ENCODE results near the gene STX8. TPM values are rescaled to one million over a fixed set of nuclear protein-coding genes. Genes with fewer than 3 reads are reported as not detected.

STX8 gene
- total and polyA plus RNA-seq, 9 of the 15 experiments (the other 6 are each of a cell fraction or from before 2014, with no cell fraction given): 14.6 to 42.5 (median 22.1) TPM

GRCh38 chr17:9286434-9286833 lies 289.2 kb downstream of the STX8 start:
- Histone ChIP-seq H3K4me2 (ENCODE audit: insufficient read depth, low read length) (no peak overlapping the region), H2AFZ (ENCODE audit: low read depth, low read length) (no peak overlapping the region), H3K9me3 (replicated peaks; ENCODE audit: control insufficient read depth, insufficient read depth, low read depth, low read length) (no peaks in the 10 kb centered on the region), H3K9me1 (ENCODE audit: control insufficient read depth, insufficient read depth, low read length) (no peaks in the 10 kb centered on the region), H3K27ac (ENCODE audit: extremely low read depth, low read depth, low read length) (no peak overlapping the region), H3K27me3 (ENCODE audit: control insufficient read depth in 2 of 2, insufficient read depth in 2 of 2, low read length in 2 of 2) (no peaks in the 10 kb centered on the region; a peak in 2 of 5 replicates), H3K4me1 (replicated peaks in 1 of 2; ENCODE audit: control insufficient read depth in 2 of 2, insufficient read depth in 2 of 2, low read length in 2 of 2) (no peaks in the 10 kb centered on the region), H4K20me1 (replicated peaks; ENCODE audit: control insufficient read depth, insufficient read depth, low read length) (no peaks in the 10 kb centered on the region), H3K79me2 (ENCODE audit: control insufficient read depth, insufficient read depth, low read length) (no peaks in the 10 kb centered on the region), H3K4me3 (no peak overlapping the region), H3K9ac (ENCODE audit: insufficient read depth in 1 of 2, low read depth in 2 of 2, low read length in 2 of 2) (no peak overlapping the region), H3K36me3 (ENCODE audit: control insufficient read depth, insufficient read depth, low read length) (no peaks in the 10 kb centered on the region)
- no peak for ATAC-seq
- no TSS peak for BruUV-seq (replicated peaks)
- no peak for DNase-seq (ENCODE audit: extremely low read depth in 1 of 4, low spot score in 3 of 4)
- in situ Hi-C loops (cut with MboI): no loop called here
- TF ChIP-seq ETV1 (tag; conservative IDR thresholded peaks at IDR 0.05; ENCODE audit: low read depth) (no peak), HDAC6 (IDR thresholded peaks at IDR 0.05; ENCODE audit: low read depth, low read length) (no peak), MCM5 (IDR thresholded peaks at IDR 0.05; ENCODE audit: low read depth) (no peak), SOX6 (IDR thresholded peaks at IDR 0.05) (no peak)
- TF ChIP-seq, protein P1, sequence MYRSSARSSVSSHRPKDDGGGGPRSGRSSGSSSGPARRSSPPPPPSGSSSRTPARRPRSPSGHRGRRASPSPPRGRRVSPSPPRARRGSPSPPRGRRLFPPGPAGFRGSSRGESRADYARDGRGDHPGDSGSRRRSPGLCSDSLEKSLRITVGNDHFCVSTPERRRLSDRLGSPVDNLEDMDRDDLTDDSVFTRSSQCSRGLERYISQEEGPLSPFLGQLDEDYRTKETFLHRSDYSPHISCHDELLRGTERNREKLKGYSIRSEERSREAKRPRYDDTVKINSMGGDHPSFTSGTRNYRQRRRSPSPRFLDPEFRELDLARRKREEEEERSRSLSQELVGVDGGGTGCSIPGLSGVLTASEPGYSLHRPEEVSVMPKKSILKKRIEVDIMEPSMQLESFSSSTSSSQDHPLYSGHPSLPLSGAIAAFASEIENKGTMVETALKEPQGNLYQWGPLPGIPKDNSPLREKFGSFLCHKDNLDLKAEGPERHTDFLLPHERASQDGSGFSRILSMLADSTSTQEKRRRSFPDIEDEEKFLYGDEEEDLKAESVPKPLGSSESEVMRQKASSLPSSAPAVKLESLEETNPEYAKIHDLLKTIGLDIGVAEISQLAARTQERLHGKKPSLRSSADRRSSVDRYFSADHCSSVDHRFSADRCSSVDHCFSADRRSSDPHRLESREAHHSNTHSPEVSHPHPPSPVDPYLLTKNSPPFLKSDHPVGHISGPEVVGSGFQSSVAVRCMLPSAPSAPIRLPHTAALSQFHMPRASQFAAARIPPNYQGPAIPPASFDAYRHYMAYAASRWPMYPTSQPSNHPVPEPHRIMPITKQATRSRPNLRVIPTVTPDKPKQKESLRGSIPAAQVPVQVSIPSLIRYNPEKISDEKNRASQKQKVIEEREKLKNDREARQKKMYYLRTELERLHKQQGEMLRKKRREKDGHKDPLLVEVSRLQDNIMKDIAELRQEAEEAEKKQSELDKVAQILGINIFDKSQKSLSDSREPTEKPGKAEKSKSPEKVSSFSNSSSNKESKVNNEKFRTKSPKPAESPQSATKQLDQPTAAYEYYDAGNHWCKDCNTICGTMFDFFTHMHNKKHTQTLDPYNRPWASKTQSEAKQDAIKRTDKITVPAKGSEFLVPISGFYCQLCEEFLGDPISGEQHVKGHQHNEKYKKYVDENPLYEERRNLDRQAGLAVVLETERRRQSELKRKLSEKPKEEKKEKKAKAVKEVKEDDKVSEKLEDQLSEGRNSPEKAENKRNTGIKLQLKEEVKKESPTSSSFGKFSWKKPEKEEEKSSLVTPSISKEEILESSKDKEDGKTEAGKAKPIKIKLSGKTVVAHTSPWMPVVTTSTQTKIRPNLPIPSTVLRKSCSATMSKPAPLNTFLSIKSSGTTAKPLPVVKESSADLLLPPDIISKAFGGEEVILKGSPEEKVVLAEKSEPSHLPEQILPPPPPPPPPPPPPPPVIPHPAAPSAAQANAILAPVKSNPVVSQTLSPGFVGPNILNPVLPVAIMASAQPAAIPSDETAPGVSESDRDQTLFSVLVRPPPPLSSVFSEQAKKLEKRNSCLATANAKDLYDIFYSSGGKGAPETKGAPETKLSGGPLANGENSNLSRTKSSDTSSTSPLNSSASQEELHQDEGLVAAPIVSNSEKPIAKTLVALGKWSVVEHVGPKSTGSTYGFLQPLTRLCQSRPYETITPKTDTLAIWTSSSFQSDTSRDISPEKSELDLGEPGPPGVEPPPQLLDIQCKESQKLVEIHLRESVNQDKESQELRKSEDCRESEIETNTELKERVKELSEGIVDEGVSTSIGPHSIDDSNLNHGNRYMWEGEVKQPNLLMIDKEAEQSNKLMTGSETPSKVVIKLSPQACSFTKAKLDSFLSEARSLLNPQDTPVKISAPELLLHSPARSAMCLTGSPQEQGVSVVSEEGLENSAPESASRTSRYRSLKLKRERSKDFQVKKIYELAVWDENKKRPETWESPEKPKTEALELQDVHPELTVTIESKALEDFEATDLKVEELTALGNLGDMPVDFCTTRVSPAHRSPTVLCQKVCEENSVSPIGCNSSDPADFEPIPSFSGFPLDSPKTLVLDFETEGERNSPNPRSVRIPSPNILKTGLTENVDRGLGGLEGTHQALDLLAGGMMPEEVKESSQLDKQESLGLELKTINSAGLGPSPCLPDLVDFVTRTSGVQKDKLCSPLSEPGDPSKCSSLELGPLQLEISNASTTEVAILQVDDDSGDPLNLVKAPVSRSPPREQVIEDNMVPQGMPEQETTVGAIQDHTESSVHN (IDR thresholded peaks at IDR 0.05; ENCODE audit: borderline replicate concordance in 1 of 2, low read depth in 1 of 2): no peak
- TF ChIP-seq, protein P2, sequence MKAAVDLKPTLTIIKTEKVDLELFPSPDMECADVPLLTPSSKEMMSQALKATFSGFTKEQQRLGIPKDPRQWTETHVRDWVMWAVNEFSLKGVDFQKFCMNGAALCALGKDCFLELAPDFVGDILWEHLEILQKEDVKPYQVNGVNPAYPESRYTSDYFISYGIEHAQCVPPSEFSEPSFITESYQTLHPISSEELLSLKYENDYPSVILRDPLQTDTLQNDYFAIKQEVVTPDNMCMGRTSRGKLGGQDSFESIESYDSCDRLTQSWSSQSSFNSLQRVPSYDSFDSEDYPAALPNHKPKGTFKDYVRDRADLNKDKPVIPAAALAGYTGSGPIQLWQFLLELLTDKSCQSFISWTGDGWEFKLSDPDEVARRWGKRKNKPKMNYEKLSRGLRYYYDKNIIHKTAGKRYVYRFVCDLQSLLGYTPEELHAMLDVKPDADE (conservative IDR thresholded peaks at IDR 0.05; ENCODE audit: control insufficient read depth, low read depth, low read length): no peak
- ChIA-PET POLR2A (no interaction called here), CTCF (ENCODE audit: low intra/inter-chr PET ratio) (no interaction called here)
- no peak for FAIRE-seq
- intact Hi-C loops (cut with micrococcal nuclease): no loop called here
- 0% methylated on average over 4 of the region's 7 CpGs for WGBS (ENCODE audit: insufficient coverage, low coverage, missing lambda C conversion rate)
